Skeletal muscle tissue (tissue), 4 donors: ENCODE measurements around the gene ERCC6L2. TPM values are rescaled to one million over a fixed set of nuclear protein-coding genes. Genes with fewer than 3 reads are reported as not detected.

Experiments used
- H3K27ac ChIP-seq: one replicate; pipeline ENCODE4 v1.7.0; 2013; ENCODE audit warnings: mild to moderate bottlenecking, low read depth, low read length, inconsistent platforms
- H3K27me3 ChIP-seq, 3 donors: one replicate each; pipeline ENCODE4 v1.7.0; 2013; ENCODE audit warnings: low read length in 3 of 3; ENCODE audit not compliant: control insufficient read depth in 3 of 3, insufficient read depth in 3 of 3
- H3K36me3 ChIP-seq, 3 donors: one replicate each; pipeline ENCODE4 v1.7.0; 2013; ENCODE audit warnings: low read length in 3 of 3; ENCODE audit not compliant: control insufficient read depth in 3 of 3, insufficient read depth in 3 of 3
- H3K4me1 ChIP-seq, 3 donors: one replicate each; pipeline ENCODE4 v1.7.0; 2013; ENCODE audit warnings: low read length in 3 of 3, mild to moderate bottlenecking in 3 of 3; ENCODE audit not compliant: control insufficient read depth in 3 of 3, insufficient read depth in 3 of 3
- H3K4me3 ChIP-seq, 3 donors: one replicate each; pipeline ENCODE4 v1.7.0; 2013; ENCODE audit warnings: low read length in 3 of 3
- H3K9ac ChIP-seq, 3 donors: one replicate each; pipeline ENCODE4 v1.7.0; 2013; ENCODE audit warnings: low read length in 3 of 3, mild to moderate bottlenecking in 3 of 3, moderate library complexity in 2 of 3, low read depth in 1 of 3
- H3K9me3 ChIP-seq, 3 donors: one replicate each; pipeline ENCODE4 v1.7.0; 2013; ENCODE audit warnings: low read length in 3 of 3; ENCODE audit not compliant: control insufficient read depth in 3 of 3
- total RNA-seq: library from RNA; depleted of rRNA; stranded (reverse); fragments of >200 nt; gene quantifications from one replicate; pipeline ENCODE4 v1.2.3, GENCODE V29; 2014
- donor health status: Osteomylitis.

Gene ERCC6L2
- total RNA-seq, 1 donor from 2014 or later, result 44.9 TPM

GRCh38 chr9:95989297-95989696 lies 113.8 kb downstream of the ERCC6L2 start:
- peaks cover 0 to 2% (median 0%) of the 10 kb centered on the region in 3 donors for H3K36me3 ChIP-seq
- no peak overlapping the region for H3K27ac ChIP-seq
- no peaks in the 10 kb centered on the region for H3K9me3 ChIP-seq
- H3K4me1 ChIP-seq, result no peaks in the 10 kb centered on the region
- no peak overlapping the region for H3K4me3 ChIP-seq
- no peak overlapping the region for H3K9ac ChIP-seq
- no peaks in the 10 kb centered on the region for H3K27me3 ChIP-seq

- Histone ChIP-seq H3K4me3 (no peak overlapping the region), H3K4me1 (no peaks in the 10 kb centered on the region), H3K36me3 (peaks cover 0 to 2% (median 0%) of the 10 kb centered on the region in 3 donors), H3K9ac (no peak overlapping the region), H3K9me3 (no peaks in the 10 kb centered on the region), H3K27ac (no peak overlapping the region), H3K27me3 (no peaks in the 10 kb centered on the region)
Measured at GRCh38 chr9:95991326-95991725, 115.8 kb downstream of the ERCC6L2 start.

- Histone ChIP-seq H3K4me3 (no peak overlapping the region), H3K27ac (no peak overlapping the region), H3K27me3 (no peaks in the 10 kb centered on the region), H3K9ac (no peak overlapping the region), H3K4me1 (no peaks in the 10 kb centered on the region), H3K9me3 (no peaks in the 10 kb centered on the region), H3K36me3 (peaks cover 0 to 5% (median under 1%) of the 10 kb centered on the region in 3 donors)
Measured at GRCh38 chr9:95992536-95992935, 117.0 kb downstream of the ERCC6L2 start.

GRCh38 chr9:95993337-95993736 lies 117.8 kb downstream of the ERCC6L2 start:
- H3K9ac ChIP-seq, result no peak overlapping the region
- H3K4me3 ChIP-seq, result no peak overlapping the region
- no peaks in the 10 kb centered on the region for H3K4me1 ChIP-seq
- H3K9me3 ChIP-seq, result no peaks in the 10 kb centered on the region
- H3K27me3 ChIP-seq, result no peaks in the 10 kb centered on the region
- H3K27ac ChIP-seq, result no peak overlapping the region
- H3K36me3 ChIP-seq, result peaks cover 0 to 5% (median 0%) of the 10 kb centered on the region in 3 donors

- Histone ChIP-seq H3K9ac (no peak overlapping the region), H3K27me3 (no peaks in the 10 kb centered on the region), H3K27ac (no peak overlapping the region), H3K4me1 (no peaks in the 10 kb centered on the region), H3K9me3 (no peaks in the 10 kb centered on the region), H3K4me3 (no peak overlapping the region), H3K36me3 (peaks cover 0 to 5% (median 0%) of the 10 kb centered on the region in 3 donors)
Measured at GRCh38 chr9:95999390-95999789, 123.9 kb downstream of the ERCC6L2 start.

GRCh38 chr9:96004379-96004778 lies 128.9 kb downstream of the ERCC6L2 start:
- Histone ChIP-seq H3K36me3 (peaks cover 3 to 26% (median 9%) of the 10 kb centered on the region in 3 donors), H3K27me3 (no peaks in the 10 kb centered on the region), H3K27ac (no peak overlapping the region), H3K9me3 (no peaks in the 10 kb centered on the region), H3K4me3 (no peak overlapping the region), H3K4me1 (peaks cover 0 to 9% (median 5%) of the 10 kb centered on the region in 3 donors), H3K9ac (no peak overlapping the region)

- no peak overlapping the region for H3K27ac ChIP-seq
- H3K27me3 ChIP-seq, result no peaks in the 10 kb centered on the region
- H3K9ac ChIP-seq, result no peak overlapping the region
- no peak overlapping the region for H3K4me3 ChIP-seq
- peaks cover 5 to 29% (median 13%) of the 10 kb centered on the region in 3 donors for H3K36me3 ChIP-seq
- peaks cover 0 to 9% (median 5%) of the 10 kb centered on the region in 3 donors for H3K4me1 ChIP-seq
- no peaks in the 10 kb centered on the region for H3K9me3 ChIP-seq
Measured at GRCh38 chr9:96006296-96006879, 130.9 kb downstream of the ERCC6L2 start.

- Histone ChIP-seq H3K9ac (no peak overlapping the region), H3K36me3 (peaks cover 5 to 29% (median 14%) of the 10 kb centered on the region in 3 donors), H3K27me3 (no peaks in the 10 kb centered on the region), H3K4me1 (peaks cover 0 to 9% (median 5%) of the 10 kb centered on the region in 3 donors), H3K4me3 (no peak overlapping the region), H3K9me3 (no peaks in the 10 kb centered on the region), H3K27ac (no peak overlapping the region)
Measured at GRCh38 chr9:96006961-96007360, 131.5 kb downstream of the ERCC6L2 start.

GRCh38 chr9:96008502-96009222 lies 133.2 kb downstream of the ERCC6L2 start:
- H3K9me3 ChIP-seq, result no peaks in the 10 kb centered on the region
- peaks cover 5 to 35% (median 17%) of the 10 kb centered on the region in 3 donors for H3K36me3 ChIP-seq
- no peak overlapping the region for H3K9ac ChIP-seq
- no peaks in the 10 kb centered on the region for H3K27me3 ChIP-seq
- peaks cover 0 to 9% (median 5%) of the 10 kb centered on the region in 3 donors for H3K4me1 ChIP-seq
- H3K27ac ChIP-seq, result no peak overlapping the region
- H3K4me3 ChIP-seq, result no peak overlapping the region

- Histone ChIP-seq H3K9ac (no peak overlapping the region), H3K27me3 (no peaks in the 10 kb centered on the region), H3K27ac (no peak overlapping the region), H3K36me3 (peaks cover 8 to 38% (median 17%) of the 10 kb centered on the region in 3 donors), H3K9me3 (no peaks in the 10 kb centered on the region), H3K4me3 (no peak overlapping the region), H3K4me1 (peaks cover 0 to 9% (median 5%) of the 10 kb centered on the region in 3 donors)
Measured at GRCh38 chr9:96009223-96009602, 133.7 kb downstream of the ERCC6L2 start.
